SK-N-SH (cell line): ENCODE results near the gene KDM6B.

Experiments
- CHD2 ChIP-seq: fragments of 150-350 bp; IDR thresholded peaks from 2 replicates; pipeline ENCODE4 v1.6.1; 2018; ENCODE audit warnings: low read length; ENCODE audit not compliant: partially characterized antibody
- EP300 ChIP-seq, 2 experiments: IDR thresholded peaks; 2 replicates each; pipeline versions ENCODE4 v1.4.0 to v1.6.1; 2012; ENCODE audit warnings: borderline replicate concordance in 1 of 2, low read depth in 1 of 2, low read length in 1 of 2
- GABPA ChIP-seq: IDR thresholded peaks from 2 replicates; pipeline ENCODE4 v1.4.0; 2012; ENCODE audit warnings: low read depth, mild to moderate bottlenecking
- MXI1 ChIP-seq: IDR thresholded peaks from 2 replicates; pipeline ENCODE4 v1.6.1; 2012; ENCODE audit warnings: mild to moderate bottlenecking, low read depth, low read length, improper control_type of control experiment
- POLR2AphosphoS5 ChIP-seq: IDR thresholded peaks from 2 replicates; pipeline ENCODE4 v1.6.1; 2012; ENCODE audit warnings: low read depth, low read length
- REST ChIP-seq: IDR thresholded peaks from 2 replicates; pipeline ENCODE4 v1.6.1; 2012; ENCODE audit warnings: mild to moderate bottlenecking, low read depth, low read length, moderate library complexity
- SIN3A ChIP-seq: IDR thresholded peaks from 2 replicates; pipeline ENCODE4 v1.6.1; 2012; ENCODE audit warnings: low read depth, mild to moderate bottlenecking, low read length, moderate library complexity, borderline replicate concordance
- TAF1 ChIP-seq: IDR thresholded peaks from 2 replicates; pipeline ENCODE4 v1.6.1; 2012; ENCODE audit warnings: low read depth, mild to moderate bottlenecking, low read length, moderate library complexity, borderline replicate concordance
- TCF12 ChIP-seq: IDR thresholded peaks from 2 replicates; pipeline ENCODE4 v1.4.0; 2012
- USF2 ChIP-seq: fragments of 150-350 bp; IDR thresholded peaks from 2 replicates; pipeline ENCODE4 v1.6.1; 2017; ENCODE audit warnings: antibody characterized with exemption, low read length, low read depth, borderline replicate concordance
- YY1 ChIP-seq: IDR thresholded peaks from 2 replicates; pipeline ENCODE4 v1.4.0; 2012; ENCODE audit warnings: low read depth, mild to moderate bottlenecking
- ZBTB33 ChIP-seq: IDR thresholded peaks from 2 replicates; pipeline ENCODE4 v1.4.0; 2012; ENCODE audit warnings: low read depth, borderline replicate concordance
- TF ChIP-seq, protein P1 (sequence below): fragments of 200-600 bp; sonication (generic); IDR thresholded peaks from 2 replicates; pipeline ENCODE4 v1.6.1; 2017; ENCODE audit warnings: antibody characterized with exemption, mild to moderate bottlenecking, moderate library complexity

DNA sequence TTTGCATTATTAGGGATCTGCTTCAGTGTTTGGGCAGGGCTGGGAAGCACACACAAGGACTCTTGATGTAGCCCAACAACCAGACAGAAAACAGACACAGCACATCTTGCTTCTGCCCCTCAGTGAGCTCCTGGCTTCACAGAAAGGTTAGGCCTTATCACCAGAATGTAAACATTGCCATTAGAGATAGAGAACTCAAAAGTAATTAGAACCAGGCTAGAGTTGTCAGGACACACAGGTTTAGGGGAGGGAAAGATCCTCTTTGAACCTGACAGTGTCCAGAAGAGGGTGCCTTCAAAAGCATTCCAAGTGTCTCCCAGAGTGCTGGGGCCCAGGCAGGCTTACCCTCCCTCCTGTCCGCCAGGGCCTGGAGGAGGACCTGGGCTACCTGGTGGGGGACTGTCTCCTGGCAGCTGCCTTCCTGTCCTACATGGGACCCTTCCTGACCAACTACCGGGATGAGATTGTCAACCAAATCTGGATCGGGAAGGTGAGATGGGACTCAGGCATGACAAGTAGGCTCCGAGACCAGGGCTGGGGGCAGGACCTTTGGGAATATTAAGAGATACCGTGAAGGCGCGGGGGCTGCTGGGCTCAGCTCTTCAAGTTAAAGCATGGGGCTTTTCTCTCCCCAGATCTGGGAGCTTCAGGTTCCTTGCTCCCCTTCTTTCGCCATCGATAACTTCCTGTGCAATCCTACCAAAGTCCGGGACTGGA is 16.9 kb upstream of the KDM6B start:
- TF ChIP-seq, protein P1, sequence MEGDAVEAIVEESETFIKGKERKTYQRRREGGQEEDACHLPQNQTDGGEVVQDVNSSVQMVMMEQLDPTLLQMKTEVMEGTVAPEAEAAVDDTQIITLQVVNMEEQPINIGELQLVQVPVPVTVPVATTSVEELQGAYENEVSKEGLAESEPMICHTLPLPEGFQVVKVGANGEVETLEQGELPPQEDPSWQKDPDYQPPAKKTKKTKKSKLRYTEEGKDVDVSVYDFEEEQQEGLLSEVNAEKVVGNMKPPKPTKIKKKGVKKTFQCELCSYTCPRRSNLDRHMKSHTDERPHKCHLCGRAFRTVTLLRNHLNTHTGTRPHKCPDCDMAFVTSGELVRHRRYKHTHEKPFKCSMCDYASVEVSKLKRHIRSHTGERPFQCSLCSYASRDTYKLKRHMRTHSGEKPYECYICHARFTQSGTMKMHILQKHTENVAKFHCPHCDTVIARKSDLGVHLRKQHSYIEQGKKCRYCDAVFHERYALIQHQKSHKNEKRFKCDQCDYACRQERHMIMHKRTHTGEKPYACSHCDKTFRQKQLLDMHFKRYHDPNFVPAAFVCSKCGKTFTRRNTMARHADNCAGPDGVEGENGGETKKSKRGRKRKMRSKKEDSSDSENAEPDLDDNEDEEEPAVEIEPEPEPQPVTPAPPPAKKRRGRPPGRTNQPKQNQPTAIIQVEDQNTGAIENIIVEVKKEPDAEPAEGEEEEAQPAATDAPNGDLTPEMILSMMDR: no peak
- TF ChIP-seq MXI1 (no peak), REST (no peak), YY1 (no peak), POLR2AphosphoS5 (no peak), CHD2 (no peak), ZBTB33 (no peak), USF2 (no peak), TAF1 (no peak), SIN3A (no peak), EP300 (IDR thresholded peaks at IDR 0.05; ENCODE audit: borderline replicate concordance in 1 of 2, low read depth in 1 of 2, low read length in 1 of 2) (no peak), TCF12 (no peak), GABPA (no peak)
